B cell (primary cell): ENCODE results near the gene ZNF507.

Experiments used
- EZH2 ChIP-seq: IDR thresholded peaks from 2 replicates; pipeline ENCODE4 v1.6.1; 2012; ENCODE audit warnings: borderline replicate concordance, low read depth, mild to moderate bottlenecking, moderate library complexity, low read length; ENCODE audit not compliant: insufficient read depth, poor library complexity, severe bottlenecking
- TF ChIP-seq, protein P1 (sequence below): fragments of 200-600 bp; IDR thresholded peaks from one replicate; pipeline ENCODE4 v1.8.0; 2022; ENCODE audit warnings: antibody characterized with exemption, mild to moderate bottlenecking

DNA sequence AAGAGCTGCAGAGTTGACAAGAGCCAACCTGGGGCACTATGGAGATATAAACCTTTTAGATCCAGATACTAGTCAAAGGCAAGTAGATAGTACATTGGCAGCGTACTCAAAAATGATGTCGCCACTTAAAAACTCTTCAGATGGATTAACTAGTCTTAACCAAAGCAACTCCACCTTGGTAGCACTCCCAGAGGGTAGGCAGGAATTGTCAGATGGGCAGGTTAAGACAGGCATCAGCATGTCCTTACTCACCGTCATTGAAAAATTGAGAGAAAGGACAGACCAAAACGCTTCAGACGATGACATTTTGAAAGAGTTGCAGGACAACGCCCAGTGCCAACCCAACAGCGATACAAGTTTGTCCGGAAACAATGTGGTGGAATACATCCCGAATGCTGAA is 8.9 kb downstream of the ZNF507 start:
- TF ChIP-seq, protein P1, sequence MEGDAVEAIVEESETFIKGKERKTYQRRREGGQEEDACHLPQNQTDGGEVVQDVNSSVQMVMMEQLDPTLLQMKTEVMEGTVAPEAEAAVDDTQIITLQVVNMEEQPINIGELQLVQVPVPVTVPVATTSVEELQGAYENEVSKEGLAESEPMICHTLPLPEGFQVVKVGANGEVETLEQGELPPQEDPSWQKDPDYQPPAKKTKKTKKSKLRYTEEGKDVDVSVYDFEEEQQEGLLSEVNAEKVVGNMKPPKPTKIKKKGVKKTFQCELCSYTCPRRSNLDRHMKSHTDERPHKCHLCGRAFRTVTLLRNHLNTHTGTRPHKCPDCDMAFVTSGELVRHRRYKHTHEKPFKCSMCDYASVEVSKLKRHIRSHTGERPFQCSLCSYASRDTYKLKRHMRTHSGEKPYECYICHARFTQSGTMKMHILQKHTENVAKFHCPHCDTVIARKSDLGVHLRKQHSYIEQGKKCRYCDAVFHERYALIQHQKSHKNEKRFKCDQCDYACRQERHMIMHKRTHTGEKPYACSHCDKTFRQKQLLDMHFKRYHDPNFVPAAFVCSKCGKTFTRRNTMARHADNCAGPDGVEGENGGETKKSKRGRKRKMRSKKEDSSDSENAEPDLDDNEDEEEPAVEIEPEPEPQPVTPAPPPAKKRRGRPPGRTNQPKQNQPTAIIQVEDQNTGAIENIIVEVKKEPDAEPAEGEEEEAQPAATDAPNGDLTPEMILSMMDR = no peak
- no peak for TF ChIP-seq EZH2
